ENCODE data around the gene HS1BP3. TPM values are rescaled to one million over a fixed set of nuclear protein-coding genes. Genes with fewer than 3 reads are reported as not detected.

The HS1BP3 gene
- total RNA-seq, 2 experiments from 2014 or later: 8.8 to 10.1 TPM

GRCh38 chr2:20575414-20575813 lies 75.5 kb downstream of the HS1BP3 start:
- intact Hi-C loops (cut with DNase I, micrococcal nuclease): no loop called here

DNA sequence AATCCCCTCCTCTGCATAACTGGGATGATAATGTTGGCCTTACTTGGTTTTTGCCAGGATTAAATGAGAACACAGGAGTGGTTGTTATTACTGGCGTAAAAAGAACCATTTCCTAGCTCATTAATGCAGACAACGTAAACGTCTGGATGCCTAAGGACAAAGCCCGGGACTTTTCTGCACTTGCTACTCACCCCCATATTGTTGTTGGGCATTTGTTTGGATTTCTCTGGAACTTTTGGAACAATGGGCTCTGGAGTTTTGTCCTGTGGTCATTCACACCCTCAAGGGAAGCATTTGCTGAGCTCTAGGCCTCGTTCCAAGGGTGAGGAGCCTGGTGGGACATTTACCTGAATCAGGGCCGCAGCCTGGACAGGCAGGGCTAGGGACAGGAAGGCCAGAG lies 76.0 kb downstream of the HS1BP3 start:
- H3K27ac Mint-ChIP-seq: no peak overlapping the region
- Histone ChIP-seq H3K9me3 (ENCODE audit: control insufficient read depth in 1 of 2, insufficient read depth in 1 of 2, low read length in 2 of 2) (no peaks in the 10 kb centered on the region), H3K36me3 (ENCODE audit: insufficient read depth, low read length) (no peaks in the 10 kb centered on the region), H3K4me3 (ENCODE audit: low read length) (no peak overlapping the region), H3K27me3 (ENCODE audit: control insufficient read depth in 1 of 2, insufficient read depth in 2 of 2, low read length in 2 of 2) (no peaks in the 10 kb centered on the region), H3K27ac (ENCODE audit: low read depth in 1 of 2, low read length in 2 of 2) (no peak overlapping the region), H3K4me1 (ENCODE audit: insufficient read depth, low read length) (peaks cover 18% of the 10 kb centered on the region)
- no peaks in the 10 kb centered on the region for H3K27me3 Mint-ChIP-seq
- H3K36me3 Mint-ChIP-seq (ENCODE audit: low read depth): peaks cover 5% of the 10 kb centered on the region
- peaks cover 11% of the 10 kb centered on the region for H3K4me1 Mint-ChIP-seq (ENCODE audit: low read depth)
- ATAC-seq (ENCODE audit: poor library complexity) (no peak), DNase-seq (no peak)
- no peak overlapping the region for H3K4me3 Mint-ChIP-seq
- intact Hi-C loops (cut with DNase I, micrococcal nuclease): no loop called here
- TF ChIP-seq, protein P1, sequence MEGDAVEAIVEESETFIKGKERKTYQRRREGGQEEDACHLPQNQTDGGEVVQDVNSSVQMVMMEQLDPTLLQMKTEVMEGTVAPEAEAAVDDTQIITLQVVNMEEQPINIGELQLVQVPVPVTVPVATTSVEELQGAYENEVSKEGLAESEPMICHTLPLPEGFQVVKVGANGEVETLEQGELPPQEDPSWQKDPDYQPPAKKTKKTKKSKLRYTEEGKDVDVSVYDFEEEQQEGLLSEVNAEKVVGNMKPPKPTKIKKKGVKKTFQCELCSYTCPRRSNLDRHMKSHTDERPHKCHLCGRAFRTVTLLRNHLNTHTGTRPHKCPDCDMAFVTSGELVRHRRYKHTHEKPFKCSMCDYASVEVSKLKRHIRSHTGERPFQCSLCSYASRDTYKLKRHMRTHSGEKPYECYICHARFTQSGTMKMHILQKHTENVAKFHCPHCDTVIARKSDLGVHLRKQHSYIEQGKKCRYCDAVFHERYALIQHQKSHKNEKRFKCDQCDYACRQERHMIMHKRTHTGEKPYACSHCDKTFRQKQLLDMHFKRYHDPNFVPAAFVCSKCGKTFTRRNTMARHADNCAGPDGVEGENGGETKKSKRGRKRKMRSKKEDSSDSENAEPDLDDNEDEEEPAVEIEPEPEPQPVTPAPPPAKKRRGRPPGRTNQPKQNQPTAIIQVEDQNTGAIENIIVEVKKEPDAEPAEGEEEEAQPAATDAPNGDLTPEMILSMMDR (IDR thresholded peaks at IDR 0.05): no peak
- CTCF ChIA-PET: interaction anchor here (0.8 kb wide), 1 partner anchor 86 kb away, joined by 3 read pairs; no protein-coding TSS in a partner anchor
- H3K9me3 Mint-ChIP-seq: no peaks in the 10 kb centered on the region
- POLR2A ChIA-PET: no interaction called here

More at GRCh38 chr2:20575414-20575813, 75.5 kb downstream of the HS1BP3 start:
- DNase-seq (no peak), ATAC-seq (ENCODE audit: poor library complexity) (no peak)
- TF ChIP-seq, protein P1 (IDR thresholded peaks at IDR 0.05): no peak
- no peak overlapping the region for H3K4me3 ChIP-seq (ENCODE audit: low read length)
- H3K27ac ChIP-seq (ENCODE audit: low read depth in 1 of 2, low read length in 2 of 2): no peak overlapping the region
- Mint-ChIP-seq H3K27ac (no peak overlapping the region), H3K4me1 (ENCODE audit: low read depth) (peaks cover 11% of the 10 kb centered on the region), H3K4me3 (no peak overlapping the region), H3K9me3 (no peaks in the 10 kb centered on the region), H3K27me3 (no peaks in the 10 kb centered on the region), H3K36me3 (ENCODE audit: low read depth) (peaks cover 5% of the 10 kb centered on the region)
- no peaks in the 10 kb centered on the region for H3K9me3 ChIP-seq (ENCODE audit: control insufficient read depth in 1 of 2, insufficient read depth in 1 of 2, low read length in 2 of 2)
- ChIA-PET POLR2A (interaction anchor here (0.7 kb wide), 1 partner anchor 206 kb away, joined by 3 read pairs; no protein-coding TSS in a partner anchor), CTCF (no interaction called here)
- H3K4me1 ChIP-seq (ENCODE audit: insufficient read depth, low read length): peaks cover 18% of the 10 kb centered on the region
- no peaks in the 10 kb centered on the region for H3K36me3 ChIP-seq (ENCODE audit: insufficient read depth, low read length)
- H3K27me3 ChIP-seq (ENCODE audit: control insufficient read depth in 1 of 2, insufficient read depth in 2 of 2, low read length in 2 of 2): no peaks in the 10 kb centered on the region

GRCh38 chr2:20574423-20574911 lies 76.4 kb downstream of the HS1BP3 start:
- Mint-ChIP-seq H3K36me3 (ENCODE audit: low read depth) (peaks cover 5% of the 10 kb centered on the region), H3K27ac (no peak overlapping the region), H3K27me3 (no peaks in the 10 kb centered on the region), H3K4me3 (no peak overlapping the region), H3K9me3 (no peaks in the 10 kb centered on the region), H3K4me1 (ENCODE audit: low read depth) (peaks cover 11% of the 10 kb centered on the region)
- TF ChIP-seq, protein P1 (IDR thresholded peaks at IDR 0.05): no peak
- ATAC-seq (ENCODE audit: poor library complexity) (no peak), DNase-seq (no peak)
- no peaks in the 10 kb centered on the region for H3K36me3 ChIP-seq (ENCODE audit: insufficient read depth, low read length)
- POLR2A ChIA-PET: no interaction called here
- H3K27me3 ChIP-seq (ENCODE audit: control insufficient read depth in 1 of 2, insufficient read depth in 2 of 2, low read length in 2 of 2): no peaks in the 10 kb centered on the region
- intact Hi-C loops (cut with DNase I, micrococcal nuclease): no loop called here
- no peak overlapping the region for H3K4me3 ChIP-seq (ENCODE audit: low read length)
- no peak overlapping the region for H3K27ac ChIP-seq (ENCODE audit: low read depth in 1 of 2, low read length in 2 of 2)
- CTCF ChIA-PET: interaction anchor here (0.8 kb wide), 1 partner anchor 87 kb away, joined by 3 read pairs; no protein-coding TSS in a partner anchor
- H3K4me1 ChIP-seq (ENCODE audit: insufficient read depth, low read length): peaks cover 18% of the 10 kb centered on the region
- no peaks in the 10 kb centered on the region for H3K9me3 ChIP-seq (ENCODE audit: control insufficient read depth in 1 of 2, insufficient read depth in 1 of 2, low read length in 2 of 2)

Measured in CD4-positive, alpha-beta T cell (primary cell).